B cell (primary cell): ENCODE measurements around the gene CCDC88B. TPM values are rescaled to one million over a fixed set of nuclear protein-coding genes. Genes with fewer than 3 reads are reported as not detected.

Experiments used
- ATAC-seq: fragments of 200-7000 bp; cut with Tn5 transposase; one replicate; pipeline ENCODE4 v1.10.0; 2021; ENCODE audit warnings: low read depth, mild to moderate bottlenecking, moderate number of reproducible peaks, moderate library complexity
- CTCF ChIA-PET: fragments of 350-600 bp; sonication (Branson Sonifier 250); formaldehyde crosslinking; loops from one replicate; lab custom pipeline; 2021; ENCODE audit warnings: antibody characterized with exemption, inconsistent platforms; lab: Charles Lee
- POLR2A ChIA-PET: fragments of 350-600 bp; sonication (Branson Sonifier 250); formaldehyde crosslinking; loops from one replicate; lab custom pipeline; 2021; ENCODE audit warnings: antibody characterized with exemption; lab: Charles Lee
- DNase-seq: peaks from one replicate; pipeline ENCODE4 v3.0.0; 2013
- H2AFZ ChIP-seq: 2 replicates; pipeline ENCODE4 v1.6.1; 2012; ENCODE audit warnings: mild to moderate bottlenecking, low read depth, low read length; ENCODE audit not compliant: insufficient read depth, poor library complexity, severe bottlenecking
- H3K27ac ChIP-seq, 2 donors: 1 replicate in 1 of 2; 2 replicates in 1 of 2; pipeline ENCODE4 v1.5.1; 2012 to 2013; ENCODE audit warnings: low read length in 2 of 2, mild to moderate bottlenecking in 2 of 2, moderate library complexity in 1 of 2
- H3K27me3 ChIP-seq, 4 experiments: fragments of 200-600 bp in 1 of 4; sonication (generic) in 1 of 4; replicated peaks in 1 of 4; 1 replicate in 2 of 4; 2 replicates in 2 of 4; pipeline versions ENCODE4 v1.6.1 to v1.7.0; 2013 to 2016; ENCODE audit warnings: low read length in 3 of 4, mild to moderate bottlenecking in 2 of 4, mixed read lengths in 1 of 4, moderate library complexity in 1 of 4; ENCODE audit not compliant: insufficient read depth in 4 of 4, control insufficient read depth in 3 of 4; ENCODE audit errors: control extremely low read depth in 1 of 4
- H3K36me3 ChIP-seq, 2 experiments: replicated peaks in 1 of 2; 1 replicate in 1 of 2; 2 replicates in 1 of 2; pipeline versions ENCODE4 v1.6.1 to v1.7.1; 2013; ENCODE audit warnings: low read length in 1 of 2; ENCODE audit not compliant: insufficient read depth in 2 of 2, control insufficient read depth in 1 of 2; ENCODE audit errors: control extremely low read depth in 1 of 2, extremely low read depth in 1 of 2
- H3K4me1 ChIP-seq, 2 donors: fragments of 200-600 bp in 1 of 2; sonication (generic) in 1 of 2; 1 replicate in 1 of 2; 2 replicates in 1 of 2; pipeline versions ENCODE4 v1.5.1 to v1.6.1; 2013 to 2017; ENCODE audit warnings: low read length in 2 of 2; ENCODE audit not compliant: control insufficient read depth in 2 of 2, insufficient read depth in 2 of 2
- H3K4me2 ChIP-seq: replicated peaks from 2 replicates; pipeline ENCODE3; 2012; ENCODE audit warnings: mild to moderate bottlenecking, low read depth, low read length; ENCODE audit not compliant: poor library complexity, severe bottlenecking
- H3K4me3 ChIP-seq, 5 experiments: fragments of 200-600 bp in 1 of 5; sonication (generic) in 1 of 5; 1 replicate in 3 of 5; 2 replicates in 2 of 5; pipeline versions ENCODE4 v1.5.1 to v1.7.0; 2011 to 2016; ENCODE audit warnings: low read length in 4 of 5, mild to moderate bottlenecking in 4 of 5, low read depth in 2 of 5, control low read depth in 1 of 5, moderate library complexity in 1 of 5; ENCODE audit not compliant: insufficient read depth in 1 of 5; ENCODE audit errors: control extremely low read depth in 1 of 5, extremely low read depth in 1 of 5
- H3K79me2 ChIP-seq: fragments of 200-600 bp; sonication (generic); one replicate; pipeline ENCODE4 v1.6.0; 2016; ENCODE audit warnings: low read length; ENCODE audit not compliant: control insufficient read depth, insufficient read depth
- H3K9ac ChIP-seq: fragments of 200-600 bp; sonication (generic); 2 replicates; pipeline ENCODE4 v1.6.1; 2017; ENCODE audit warnings: mild to moderate bottlenecking, low read length, moderate library complexity
- H3K9me3 ChIP-seq, 3 donors: one replicate each; pipeline versions ENCODE4 v1.6.1 to v1.7.1; 2013; ENCODE audit warnings: low read length in 2 of 3; ENCODE audit not compliant: control insufficient read depth in 2 of 3, insufficient read depth in 1 of 3; ENCODE audit errors: control extremely low read depth in 1 of 3
- H4K20me1 ChIP-seq: 2 replicates; pipeline ENCODE4 v1.6.0; 2012; ENCODE audit warnings: mild to moderate bottlenecking, low read length; ENCODE audit not compliant: insufficient read depth, control insufficient read depth, poor library complexity, severe bottlenecking
- H3K27ac Mint-ChIP-seq: one replicate; pipeline ENCODE4 v1.8.0; 2021; ENCODE audit warnings: mixed read lengths
- H3K27me3 Mint-ChIP-seq: one replicate; pipeline ENCODE4 v1.8.0; 2021; ENCODE audit warnings: mixed read lengths
- H3K4me1 Mint-ChIP-seq: one replicate; pipeline ENCODE4 v1.8.0; 2021; ENCODE audit warnings: mixed read lengths
- H3K4me3 Mint-ChIP-seq: one replicate; pipeline ENCODE4 v1.8.0; 2021; ENCODE audit warnings: mixed read lengths
- H3K9me3 Mint-ChIP-seq: one replicate; pipeline ENCODE4 v1.8.0; 2022; ENCODE audit warnings: mixed read lengths; ENCODE audit not compliant: insufficient read depth
- CTCF ChIP-seq: fragments of 200-600 bp; IDR thresholded peaks from one replicate; pipeline ENCODE4 v1.8.0; 2022; ENCODE audit warnings: antibody characterized with exemption, mild to moderate bottlenecking
- EZH2 ChIP-seq: IDR thresholded peaks from 2 replicates; pipeline ENCODE4 v1.6.1; 2012; ENCODE audit warnings: borderline replicate concordance, low read depth, mild to moderate bottlenecking, moderate library complexity, low read length; ENCODE audit not compliant: insufficient read depth, poor library complexity, severe bottlenecking
- WGBS: methylation state at CpG from one replicate; pipeline ENCODE4 v1.1.5; 2013; ENCODE audit warnings: missing lambda C conversion rate; ENCODE audit not compliant: insufficient coverage; 5-methylcytosine and 5-hydroxymethylcytosine counted together
- intact Hi-C: fragments of 100-400 bp; cut with micrococcal nuclease; formaldehyde crosslinking; loops from one replicate; pipeline ENCODE4 v1.10.0; 2022
- polyA plus RNA-seq: library from polyadenylated mRNA; depleted of rRNA; stranded (reverse); fragments of >200 nt; gene quantifications from 2 replicates; pipeline ENCODE4 v1.2.3, GENCODE V29; 2012
- total RNA-seq, 2 donors: library from RNA; stranded (reverse); fragments of 120-200 nt in 1 of 2; gene quantifications; 1 replicate in 1 of 2; 2 replicates in 1 of 2; pipeline versions ENCODE4 v1.2.3 to v1.2.4, GENCODE V29; 2013 to 2022

CCDC88B gene
- total and polyA plus RNA-seq, 2 donors (not counting 1 experiment from before 2014, with no cell fraction given) = 172 to 208 TPM

DNA sequence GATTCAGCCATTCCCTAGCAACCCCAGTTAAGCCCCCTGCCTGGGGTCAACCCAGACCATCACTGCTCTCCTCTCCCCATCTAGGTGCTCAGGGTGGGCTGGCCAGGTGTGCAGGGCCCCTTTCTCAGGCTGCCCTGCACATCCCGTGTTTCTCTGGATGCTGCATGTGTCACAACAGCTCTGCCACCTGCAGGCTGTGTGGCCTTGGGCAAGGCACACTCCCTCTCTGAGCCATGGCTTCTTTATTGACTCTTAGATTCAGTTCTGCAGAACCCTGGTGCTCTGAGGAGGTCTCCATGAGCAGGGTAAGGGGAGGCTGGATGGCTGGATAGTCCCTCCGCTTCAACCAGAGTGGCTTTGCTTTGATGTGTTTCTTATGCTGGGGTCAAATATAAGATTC is 43.6 kb downstream of the CCDC88B start:
- H3K9me3 ChIP-seq = no peaks in the 10 kb centered on the region
- no peaks in the 10 kb centered on the region for H4K20me1 ChIP-seq
- no peak overlapping the region for H3K9ac ChIP-seq
- Mint-ChIP-seq H3K4me3 (no peak overlapping the region), H3K27me3 (peaks cover 17% of the 10 kb centered on the region), H3K4me1 (peaks cover 11% of the 10 kb centered on the region), H3K27ac (no peak overlapping the region), H3K9me3 (no peaks in the 10 kb centered on the region)
- no peak overlapping the region for H3K4me2 ChIP-seq
- peaks cover 2 to 7% of the 10 kb centered on the region in 2 donors for H3K4me1 ChIP-seq
- H3K4me3 ChIP-seq = no peak overlapping the region
- ATAC-seq (no peak), DNase-seq (no peak)
- no peak for TF ChIP-seq CTCF
- TF ChIP-seq EZH2 = no peak
- ChIA-PET POLR2A (no interaction called here), CTCF (interaction anchor here (1.0 kb wide), 1 partner anchor 267 kb away, joined by 3 read pairs; no protein-coding TSS in a partner anchor)
- no peak overlapping the region for H2AFZ ChIP-seq
- H3K27ac ChIP-seq = no peak overlapping the region
- no peaks in the 10 kb centered on the region for H3K79me2 ChIP-seq
- WGBS = 100% methylated on average over 1 of the region's 2 CpGs
- H3K27me3 ChIP-seq = peaks cover 0 to 5% (median 0%) of the 10 kb centered on the region in 4 experiments
- intact Hi-C loops = no loop called here
- no peaks in the 10 kb centered on the region for H3K36me3 ChIP-seq

DNA sequence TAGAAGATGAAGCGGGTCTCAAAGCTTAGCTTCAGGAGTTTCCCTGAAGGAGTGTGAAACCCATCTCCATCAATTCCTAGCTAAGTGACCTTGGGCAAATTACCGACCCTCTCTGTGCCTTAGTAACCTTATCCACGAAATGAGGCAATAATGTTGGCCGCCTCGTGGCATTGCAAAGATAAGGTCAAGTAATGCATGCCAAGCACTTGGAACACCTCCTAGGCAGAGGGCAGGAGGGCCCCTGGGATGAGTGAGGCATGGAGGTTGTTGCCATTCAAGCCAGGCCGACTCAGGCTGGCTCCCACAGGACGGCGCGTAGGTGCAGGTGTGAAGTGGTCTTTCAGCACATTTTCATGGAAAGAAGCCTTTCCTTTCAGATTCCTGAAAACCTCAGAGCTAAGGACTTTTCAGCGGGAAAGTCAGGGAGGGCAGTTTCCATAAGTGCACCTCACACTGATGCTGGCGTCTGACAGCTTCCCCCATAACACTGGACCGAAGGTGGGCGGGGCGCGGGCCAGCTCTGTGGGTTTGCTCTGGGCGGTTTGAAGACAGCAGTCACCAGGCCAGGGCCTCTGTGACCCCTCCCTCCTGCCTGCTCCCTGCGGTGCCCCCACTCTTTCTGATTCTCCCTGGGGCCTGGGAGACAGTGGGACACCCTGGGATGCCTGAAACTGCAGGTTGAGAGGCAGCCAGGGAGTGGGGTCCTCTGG is 44.2 kb downstream of the CCDC88B start:
- no peak overlapping the region for H3K4me2 ChIP-seq
- no peaks in the 10 kb centered on the region for H3K9me3 Mint-ChIP-seq
- WGBS = 85% methylated on average over 16 of the region's 17 CpGs
- H3K9ac ChIP-seq = no peak overlapping the region
- no peak overlapping the region for H3K4me3 ChIP-seq
- DNase-seq = no peak
- H3K36me3 ChIP-seq = no peaks in the 10 kb centered on the region
- no peak overlapping the region for H3K4me3 Mint-ChIP-seq
- no peak overlapping the region for H2AFZ ChIP-seq
- no peaks in the 10 kb centered on the region for H4K20me1 ChIP-seq
- peaks cover 17% of the 10 kb centered on the region for H3K27me3 Mint-ChIP-seq
- H3K27ac ChIP-seq = no peak overlapping the region
- H3K27ac Mint-ChIP-seq = no peak overlapping the region
- H3K79me2 ChIP-seq = no peaks in the 10 kb centered on the region
- ChIA-PET CTCF (interaction anchor here (1.0 kb wide), 1 partner anchor 267 kb away, joined by 3 read pairs; no protein-coding TSS in a partner anchor), POLR2A (no interaction called here)
- intact Hi-C loops = no loop called here
- peaks cover 11% of the 10 kb centered on the region for H3K4me1 Mint-ChIP-seq
- peaks cover 2 to 7% of the 10 kb centered on the region in 2 donors for H3K4me1 ChIP-seq
- H3K27me3 ChIP-seq = peaks cover 0 to 5% (median 0%) of the 10 kb centered on the region in 4 experiments
- no peak for ATAC-seq
- H3K9me3 ChIP-seq = no peaks in the 10 kb centered on the region
- TF ChIP-seq EZH2 = no peak
- no peak for TF ChIP-seq CTCF
